Measurements from ENCODE around the gene CRIM1. TPM values are rescaled to one million over a fixed set of nuclear protein-coding genes. Genes with fewer than 3 reads are reported as not detected.

Gene CRIM1
- total RNA-seq, 4 donors from 2014 or later: 16.4 to 107 (median 29.9) TPM

GRCh38 chr2:36565712-36566111, 210.1 kb downstream of the CRIM1 start:
- intact Hi-C loops (cut with DNase I): no loop called here
- H3K4me3 ChIP-seq: no peak overlapping the region
- H3K9me3 ChIP-seq: no peaks in the 10 kb centered on the region
- 85 to 97% methylated on average over 3 to 4 of the region's 4 CpGs for WGBS, 2 donors
- peaks cover 0 to 39% (median 23%) of the 10 kb centered on the region in 3 donors for H3K4me1 ChIP-seq
- no peak overlapping the region for H3K27ac ChIP-seq
- H3K36me3 ChIP-seq: peaks cover 0 to 47% (median 0%) of the 10 kb centered on the region in 3 donors
- no peaks in the 10 kb centered on the region for H3K27me3 ChIP-seq
- TF ChIP-seq, protein P1, sequence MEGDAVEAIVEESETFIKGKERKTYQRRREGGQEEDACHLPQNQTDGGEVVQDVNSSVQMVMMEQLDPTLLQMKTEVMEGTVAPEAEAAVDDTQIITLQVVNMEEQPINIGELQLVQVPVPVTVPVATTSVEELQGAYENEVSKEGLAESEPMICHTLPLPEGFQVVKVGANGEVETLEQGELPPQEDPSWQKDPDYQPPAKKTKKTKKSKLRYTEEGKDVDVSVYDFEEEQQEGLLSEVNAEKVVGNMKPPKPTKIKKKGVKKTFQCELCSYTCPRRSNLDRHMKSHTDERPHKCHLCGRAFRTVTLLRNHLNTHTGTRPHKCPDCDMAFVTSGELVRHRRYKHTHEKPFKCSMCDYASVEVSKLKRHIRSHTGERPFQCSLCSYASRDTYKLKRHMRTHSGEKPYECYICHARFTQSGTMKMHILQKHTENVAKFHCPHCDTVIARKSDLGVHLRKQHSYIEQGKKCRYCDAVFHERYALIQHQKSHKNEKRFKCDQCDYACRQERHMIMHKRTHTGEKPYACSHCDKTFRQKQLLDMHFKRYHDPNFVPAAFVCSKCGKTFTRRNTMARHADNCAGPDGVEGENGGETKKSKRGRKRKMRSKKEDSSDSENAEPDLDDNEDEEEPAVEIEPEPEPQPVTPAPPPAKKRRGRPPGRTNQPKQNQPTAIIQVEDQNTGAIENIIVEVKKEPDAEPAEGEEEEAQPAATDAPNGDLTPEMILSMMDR (IDR thresholded peaks at IDR 0.05): no peak
- TF ChIP-seq POLR2A (IDR thresholded peaks at IDR 0.05): no peak
- DNase-seq: no peak

- no peak overlapping the region for H3K4me3 ChIP-seq
- TF ChIP-seq, protein P1 (IDR thresholded peaks at IDR 0.05): no peak
- TF ChIP-seq POLR2A (IDR thresholded peaks at IDR 0.05): no peak
- no peak for DNase-seq
- intact Hi-C loops (cut with DNase I): no loop called here
- no peaks in the 10 kb centered on the region for H3K27me3 ChIP-seq
- 82 to 87% methylated on average over 4 of the region's 4 CpGs for WGBS, 2 donors
- H3K36me3 ChIP-seq: peaks cover 0 to 56% (median 0%) of the 10 kb centered on the region in 3 donors
- H3K4me1 ChIP-seq: peaks cover 0 to 27% (median 20%) of the 10 kb centered on the region in 3 donors
- no peaks in the 10 kb centered on the region for H3K9me3 ChIP-seq
- H3K27ac ChIP-seq: no peak overlapping the region
Measured at GRCh38 chr2:36566887-36567286, 211.3 kb downstream of the CRIM1 start.

DNA sequence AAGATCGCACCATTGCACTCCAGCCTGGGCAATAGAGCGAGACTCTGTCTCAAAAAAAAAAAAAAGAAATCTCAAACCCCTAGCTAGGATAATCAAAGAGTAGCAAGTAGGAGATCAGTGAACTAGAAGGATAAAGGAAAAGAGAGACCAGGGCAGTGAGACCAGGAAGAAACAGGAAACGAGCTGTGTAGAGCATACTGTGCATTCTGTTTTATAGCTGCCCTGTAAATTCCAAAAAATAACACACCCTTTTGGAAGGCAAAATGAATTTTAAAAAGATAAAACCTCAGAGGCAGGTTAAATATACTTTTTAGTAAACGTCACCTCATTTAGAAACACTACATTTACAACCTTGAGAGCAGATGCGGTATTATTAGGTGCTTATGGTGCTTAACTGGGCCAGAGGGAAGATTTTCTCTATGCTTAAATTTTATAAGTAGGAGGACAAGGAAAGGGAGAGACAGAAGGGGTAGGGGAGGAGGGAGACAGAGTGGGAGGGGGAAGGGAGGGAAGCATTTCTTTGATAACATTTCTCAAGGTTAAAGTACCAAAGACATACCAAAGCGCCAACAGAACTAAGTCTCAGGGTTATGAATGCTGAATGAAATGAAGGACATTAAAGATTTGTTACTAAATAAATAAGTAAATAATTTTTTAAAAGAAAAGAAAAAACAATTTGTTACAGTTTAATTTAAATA, 212.3 kb downstream of the CRIM1 start:
- Histone ChIP-seq H3K27ac (peak overlapping the region in 2 of 4 donors; percentile 51 to 63), H3K9me3 (no peaks in the 10 kb centered on the region), H3K36me3 (peaks cover 0 to 64% (median 0%) of the 10 kb centered on the region in 3 donors), H3K27me3 (no peaks in the 10 kb centered on the region), H3K4me3 (no peak overlapping the region), H3K4me1 (peaks cover 0 to 17% (median 11%) of the 10 kb centered on the region in 3 donors)
- no peak for TF ChIP-seq POLR2A (IDR thresholded peaks at IDR 0.05)
- TF ChIP-seq, protein P1 (IDR thresholded peaks at IDR 0.05): no peak
- intact Hi-C loops (cut with DNase I): no loop called here
- no peak for DNase-seq
- 92 to 94% methylated on average over 5 to 6 of the region's 6 CpGs for WGBS, 2 donors

DNA sequence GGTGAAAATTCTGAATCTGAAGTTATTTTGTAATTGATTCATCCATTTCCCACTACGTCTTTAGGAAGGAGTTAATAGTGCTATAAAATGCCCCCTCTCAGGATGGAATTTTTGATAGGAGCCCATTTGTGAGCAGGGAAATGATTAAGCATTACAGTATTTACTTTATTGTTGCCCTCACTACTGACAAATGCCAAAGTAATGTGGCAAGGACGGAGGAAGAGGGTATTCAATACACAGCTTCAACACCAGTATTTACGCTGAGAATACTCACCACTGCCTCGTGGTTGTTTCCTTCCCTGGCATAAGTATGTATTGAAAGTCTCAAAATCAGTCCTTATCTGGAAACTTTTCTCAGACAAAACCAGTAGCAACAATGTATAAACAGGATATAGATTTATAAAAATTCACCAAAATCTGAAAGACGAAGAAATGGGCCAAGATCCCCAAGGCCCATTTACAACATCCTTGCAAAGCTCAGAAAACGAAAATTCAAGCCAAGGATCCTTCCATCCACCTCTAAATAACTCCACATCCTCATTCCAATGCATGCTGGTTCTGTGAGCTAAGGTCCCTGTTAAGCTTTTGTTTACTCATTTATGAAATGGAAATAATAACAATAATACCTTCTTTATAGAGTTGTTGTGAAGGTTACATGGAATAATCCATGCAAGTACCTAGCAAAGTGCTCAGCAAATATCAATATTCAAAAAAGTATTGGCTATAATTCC, 213.1 kb downstream of the CRIM1 start:
- Histone ChIP-seq H3K27ac (peak overlapping the region in 3 of 4 donors; percentile 50 to 63 (median 51)), H3K4me1 (peaks cover 0 to 11% (median 4%) of the 10 kb centered on the region in 3 donors), H3K27me3 (no peaks in the 10 kb centered on the region), H3K9me3 (no peaks in the 10 kb centered on the region), H3K36me3 (peaks cover 0 to 72% (median 0%) of the 10 kb centered on the region in 3 donors), H3K4me3 (no peak overlapping the region)
- 60 to 62% methylated on average over 6 of the region's 6 CpGs for WGBS, 2 donors
- intact Hi-C loops (cut with DNase I): no loop called here
- no peak for DNase-seq
- TF ChIP-seq, protein P1 (IDR thresholded peaks at IDR 0.05): no peak
- TF ChIP-seq POLR2A (IDR thresholded peaks at IDR 0.05): no peak
